ENCODE results near the gene GMPS. TPM values are rescaled to one million over a fixed set of nuclear protein-coding genes. Genes with fewer than 3 reads are reported as not detected.
"Not testable (repeated sequence)": the region's sequence is repeated elsewhere in the genome, so short reads cannot be mapped to it uniquely, and the experiment has no call there.

GMPS gene
- 16.2 TPM for total RNA-seq

GRCh38 chr3:155870133-155870944 lies at the start of gene GMPS:
Gene GMPS (plus strand): TSS chr3:155870650. CDS start chr3:155870871, 221 bp downstream.
- Histone ChIP-seq H3K9ac (ENCODE audit: low read depth in 1 of 3, low read length in 3 of 3) (peak within 1 kb of the TSS; percentile 87 to 90 (median 88)), H3K4me3 (ENCODE audit: low read length in 3 of 3) (peak within 1 kb of the TSS; percentile 79 to 89 (median 89)), H3K9me3 (ENCODE audit: control insufficient read depth in 3 of 3, low read length in 3 of 3) (no peaks in the 10 kb centered on the region), H3K4me1 (ENCODE audit: control insufficient read depth in 3 of 3, insufficient read depth in 3 of 3, low read length in 3 of 3) (peaks cover 10 to 26% (median 17%) of the 10 kb centered on the region in 3 donors), H3K27me3 (ENCODE audit: control insufficient read depth in 3 of 3, insufficient read depth in 3 of 3, low read length in 3 of 3) (no peaks in the 10 kb centered on the region), H3K36me3 (ENCODE audit: control insufficient read depth in 3 of 3, insufficient read depth in 3 of 3, low read length in 3 of 3) (no peaks in the 10 kb centered on the region), H3K27ac (ENCODE audit: low read depth, low read length) (peak within 1 kb of the TSS; percentile 86)

DNA sequence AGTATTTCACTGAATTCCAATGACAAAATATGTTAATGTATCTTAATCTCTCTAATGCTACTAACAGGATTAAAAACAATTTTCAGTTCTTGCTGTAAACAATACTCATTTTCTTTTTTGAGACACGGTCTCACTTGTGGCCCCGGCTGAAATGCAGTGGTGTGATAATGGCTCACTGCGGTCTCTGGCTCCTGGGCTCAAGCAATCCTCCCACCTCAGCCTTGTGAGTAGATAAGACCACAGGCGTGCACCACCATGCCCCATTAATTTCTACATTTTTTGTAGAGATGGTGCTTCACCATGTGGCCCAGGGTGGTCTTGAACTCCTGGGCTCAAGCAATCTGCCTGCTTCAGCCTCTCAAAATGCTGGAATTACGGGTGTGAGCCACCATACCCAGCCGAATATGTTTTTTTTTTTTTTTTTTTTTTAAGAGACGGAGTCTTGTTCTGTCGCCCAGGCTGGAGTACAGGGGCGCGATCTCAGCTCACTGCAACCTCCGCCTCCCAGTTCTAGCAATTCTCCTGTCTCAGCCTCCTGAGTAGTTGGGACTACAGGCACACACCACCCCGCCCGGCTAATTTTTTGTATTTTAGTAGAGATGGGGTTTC lies 41.9 kb upstream of the GMPS start:
- not testable (repeated sequence) for H3K4me3 ChIP-seq (ENCODE audit: low read length in 3 of 3); H3K36me3 ChIP-seq (ENCODE audit: control insufficient read depth in 3 of 3, insufficient read depth in 3 of 3, low read length in 3 of 3); H3K4me1 ChIP-seq (ENCODE audit: control insufficient read depth in 3 of 3, insufficient read depth in 3 of 3, low read length in 3 of 3)

DNA sequence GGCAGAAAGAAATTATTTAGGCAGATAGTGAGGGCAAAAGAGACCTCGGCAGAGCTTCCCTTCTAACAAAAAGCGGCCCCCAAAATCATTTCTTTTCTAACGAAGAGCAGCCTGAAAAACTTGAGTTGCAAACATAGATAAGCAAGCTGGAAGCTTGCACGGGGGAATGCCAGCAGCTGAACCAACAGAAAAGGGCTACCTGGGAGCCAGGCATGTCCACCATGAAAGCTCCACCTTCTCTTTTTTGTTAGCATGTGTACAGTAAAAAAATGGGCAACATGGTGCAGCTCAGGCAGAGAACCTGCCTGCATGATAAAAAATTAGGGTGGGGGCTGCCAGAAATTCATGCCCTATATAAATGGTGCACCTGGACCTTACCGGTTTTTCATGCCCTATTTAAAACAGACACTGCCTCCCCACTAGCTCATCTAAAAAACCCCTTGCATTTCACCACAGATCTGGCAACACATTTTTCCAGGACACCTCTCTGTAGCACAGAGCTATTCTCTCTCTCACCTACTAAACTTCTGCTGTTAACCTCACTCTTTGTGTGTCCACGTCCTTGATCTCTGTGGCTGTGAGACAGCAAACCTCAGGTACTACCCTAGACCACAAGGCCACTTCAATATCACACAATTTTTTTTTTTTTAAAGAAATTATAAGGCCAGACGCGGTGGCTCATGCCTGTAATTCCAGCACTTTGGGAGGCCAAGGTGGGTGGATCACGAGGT lies 34.9 kb upstream of the GMPS start:
- Histone ChIP-seq H3K27me3 (ENCODE audit: control insufficient read depth in 3 of 3, insufficient read depth in 3 of 3, low read length in 3 of 3) (no peaks in the 10 kb centered on the region), H3K9ac (ENCODE audit: low read depth in 1 of 3, low read length in 3 of 3) (no peak overlapping the region), H3K36me3 (ENCODE audit: control insufficient read depth in 3 of 3, insufficient read depth in 3 of 3, low read length in 3 of 3) (peaks cover 0 to 7% (median 0%) of the 10 kb centered on the region in 3 donors), H3K9me3 (ENCODE audit: control insufficient read depth in 3 of 3, low read length in 3 of 3) (no peaks in the 10 kb centered on the region), H3K4me3 (ENCODE audit: low read length in 3 of 3) (no peak overlapping the region), H3K4me1 (ENCODE audit: control insufficient read depth in 3 of 3, insufficient read depth in 3 of 3, low read length in 3 of 3) (no peaks in the 10 kb centered on the region), H3K27ac (ENCODE audit: low read depth, low read length) (no peak overlapping the region)

More for the DNA sequence above, 41.9 kb upstream of the GMPS start:
- not testable (repeated sequence) for H3K9me3 ChIP-seq (ENCODE audit: control insufficient read depth in 3 of 3, low read length in 3 of 3); H3K27me3 ChIP-seq (ENCODE audit: control insufficient read depth in 3 of 3, insufficient read depth in 3 of 3, low read length in 3 of 3); H3K27ac ChIP-seq (ENCODE audit: low read depth, low read length); H3K9ac ChIP-seq (ENCODE audit: low read depth in 1 of 3, low read length in 3 of 3)

DNA sequence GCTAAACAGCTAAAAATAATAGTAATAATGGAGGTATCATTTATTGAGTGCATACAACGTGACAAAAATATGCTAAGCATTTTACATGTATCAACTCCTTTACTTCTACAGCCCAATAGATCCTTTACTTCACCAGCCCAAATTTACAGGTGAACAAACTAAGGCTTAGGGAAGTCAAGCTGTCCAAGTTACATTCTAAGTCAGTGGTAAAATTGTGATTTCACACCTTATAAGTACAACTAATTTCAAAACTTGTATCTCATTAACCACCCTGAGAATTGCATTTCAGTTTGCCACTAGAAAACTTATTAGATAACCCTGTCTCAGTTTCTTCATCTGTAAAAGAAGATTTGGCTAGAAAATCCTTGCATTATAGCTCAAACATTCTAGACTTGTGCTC lies 26.9 kb upstream of the GMPS start:
- Histone ChIP-seq H3K4me3 (ENCODE audit: low read length in 3 of 3) (no peak overlapping the region), H3K4me1 (ENCODE audit: control insufficient read depth in 3 of 3, insufficient read depth in 3 of 3, low read length in 3 of 3) (no peaks in the 10 kb centered on the region), H3K9me3 (ENCODE audit: control insufficient read depth in 3 of 3, low read length in 3 of 3) (no peaks in the 10 kb centered on the region), H3K36me3 (ENCODE audit: control insufficient read depth in 3 of 3, insufficient read depth in 3 of 3, low read length in 3 of 3) (peaks cover 0 to 2% (median 0%) of the 10 kb centered on the region in 3 donors), H3K27me3 (ENCODE audit: control insufficient read depth in 3 of 3, insufficient read depth in 3 of 3, low read length in 3 of 3) (no peaks in the 10 kb centered on the region), H3K9ac (ENCODE audit: low read depth in 1 of 3, low read length in 3 of 3) (no peak overlapping the region), H3K27ac (ENCODE audit: low read depth, low read length) (no peak overlapping the region)

DNA sequence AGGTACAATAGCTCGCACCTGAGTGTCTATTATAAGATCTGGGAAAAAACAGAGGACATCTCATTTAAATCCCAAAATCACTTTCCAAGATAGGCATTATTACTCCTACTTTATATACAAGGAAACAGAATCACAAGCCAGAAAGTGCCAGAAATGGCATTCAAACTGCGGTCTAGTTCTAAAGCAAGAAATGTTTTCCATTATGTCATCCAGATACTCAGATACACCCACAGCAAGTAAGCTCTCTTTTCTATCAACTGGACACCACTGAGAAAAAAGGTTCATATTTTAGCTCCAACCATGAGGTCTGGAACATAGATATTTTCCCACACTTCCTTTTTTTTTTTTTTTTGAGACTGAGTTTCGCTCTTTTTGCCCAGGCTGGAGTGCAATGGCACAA lies 24.3 kb upstream of the GMPS start:
- Histone ChIP-seq H3K27ac (ENCODE audit: low read depth, low read length) (no peak overlapping the region), H3K27me3 (ENCODE audit: control insufficient read depth in 3 of 3, insufficient read depth in 3 of 3, low read length in 3 of 3) (no peaks in the 10 kb centered on the region), H3K4me3 (ENCODE audit: low read length in 3 of 3) (no peak overlapping the region), H3K9me3 (ENCODE audit: control insufficient read depth in 3 of 3, low read length in 3 of 3) (no peaks in the 10 kb centered on the region), H3K9ac (ENCODE audit: low read depth in 1 of 3, low read length in 3 of 3) (no peak overlapping the region), H3K36me3 (ENCODE audit: control insufficient read depth in 3 of 3, insufficient read depth in 3 of 3, low read length in 3 of 3) (peaks cover 0 to 2% (median 0%) of the 10 kb centered on the region in 3 donors), H3K4me1 (ENCODE audit: control insufficient read depth in 3 of 3, insufficient read depth in 3 of 3, low read length in 3 of 3) (peaks cover 0 to 3% (median 2%) of the 10 kb centered on the region in 3 donors)

GRCh38 chr3:155847993-155848392 lies 22.5 kb upstream of the GMPS start:
- H3K9ac ChIP-seq (ENCODE audit: low read depth in 1 of 3, low read length in 3 of 3): no peak overlapping the region

DNA sequence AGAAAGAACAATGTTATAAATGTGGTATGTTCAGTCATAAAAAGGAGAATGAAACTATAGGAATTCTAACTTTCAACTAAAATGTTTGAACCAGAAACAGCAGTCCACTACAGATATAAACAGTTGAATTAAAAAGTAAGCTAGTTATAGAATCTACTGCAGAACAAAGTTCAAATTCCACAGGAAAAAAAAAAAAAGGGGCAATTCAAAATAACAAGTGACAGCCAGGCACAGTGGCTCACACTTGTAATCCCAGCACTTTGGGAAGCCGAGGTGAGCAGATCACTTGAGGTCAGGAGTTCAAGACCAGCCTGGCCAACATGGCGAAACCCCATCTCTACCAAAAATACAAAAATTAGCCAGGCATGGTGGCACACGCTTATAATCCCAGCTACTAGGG lies 21.0 kb upstream of the GMPS start:
- not testable (repeated sequence) for H3K36me3 ChIP-seq (ENCODE audit: control insufficient read depth in 3 of 3, insufficient read depth in 3 of 3, low read length in 3 of 3); H3K9ac ChIP-seq (ENCODE audit: low read depth in 1 of 3, low read length in 3 of 3); H3K27me3 ChIP-seq (ENCODE audit: control insufficient read depth in 3 of 3, insufficient read depth in 3 of 3, low read length in 3 of 3); H3K27ac ChIP-seq (ENCODE audit: low read depth, low read length); H3K4me3 ChIP-seq (ENCODE audit: low read length in 3 of 3); H3K9me3 ChIP-seq (ENCODE audit: control insufficient read depth in 3 of 3, low read length in 3 of 3)
- H3K4me1 ChIP-seq (ENCODE audit: control insufficient read depth in 3 of 3, insufficient read depth in 3 of 3, low read length in 3 of 3): peaks cover 19 to 25% (median 24%) of the 10 kb centered on the region in 3 donors

More at GRCh38 chr3:155847993-155848392, 22.5 kb upstream of the GMPS start:
- H3K27ac ChIP-seq (ENCODE audit: low read depth, low read length): no peak overlapping the region
- no peak overlapping the region for H3K4me3 ChIP-seq (ENCODE audit: low read length in 3 of 3)
- H3K4me1 ChIP-seq (ENCODE audit: control insufficient read depth in 3 of 3, insufficient read depth in 3 of 3, low read length in 3 of 3): peaks cover 15 to 19% (median 19%) of the 10 kb centered on the region in 3 donors
- H3K9me3 ChIP-seq (ENCODE audit: control insufficient read depth in 3 of 3, low read length in 3 of 3): no peaks in the 10 kb centered on the region
- H3K27me3 ChIP-seq (ENCODE audit: control insufficient read depth in 3 of 3, insufficient read depth in 3 of 3, low read length in 3 of 3): no peaks in the 10 kb centered on the region
- H3K36me3 ChIP-seq (ENCODE audit: control insufficient read depth in 3 of 3, insufficient read depth in 3 of 3, low read length in 3 of 3): peaks cover 0 to 2% (median 0%) of the 10 kb centered on the region in 3 donors

DNA sequence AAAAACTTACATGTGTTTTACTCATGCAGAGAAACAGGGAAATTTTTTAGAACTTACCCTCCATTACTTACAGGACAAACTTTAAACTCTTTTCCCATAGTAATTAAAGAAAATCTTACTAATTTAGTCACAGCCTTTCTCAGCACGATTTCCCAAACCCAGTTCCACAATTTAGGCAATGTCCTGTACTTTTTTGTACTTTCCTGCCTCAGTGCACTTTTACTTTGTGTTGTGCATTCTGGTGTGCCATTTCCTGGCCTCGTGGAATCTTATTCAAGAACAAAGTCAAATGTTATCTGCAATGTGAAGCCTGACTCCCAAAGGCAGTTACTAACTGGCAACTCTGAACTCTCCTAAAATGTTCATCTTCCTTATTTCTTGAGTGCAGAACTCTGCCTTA lies 18.1 kb upstream of the GMPS start:
- peak overlapping the region; percentile 97 to 98 (median 97) for H3K4me3 ChIP-seq (ENCODE audit: low read length in 3 of 3)
- no peak overlapping the region for H3K27ac ChIP-seq (ENCODE audit: low read depth, low read length)
- H3K36me3 ChIP-seq (ENCODE audit: control insufficient read depth in 3 of 3, insufficient read depth in 3 of 3, low read length in 3 of 3): peaks cover 0 to 2% (median 0%) of the 10 kb centered on the region in 3 donors
- H3K9me3 ChIP-seq (ENCODE audit: control insufficient read depth in 3 of 3, low read length in 3 of 3): no peaks in the 10 kb centered on the region
- peaks cover 19 to 25% (median 24%) of the 10 kb centered on the region in 3 donors for H3K4me1 ChIP-seq (ENCODE audit: control insufficient read depth in 3 of 3, insufficient read depth in 3 of 3, low read length in 3 of 3)
- H3K9ac ChIP-seq (ENCODE audit: low read depth in 1 of 3, low read length in 3 of 3): peak overlapping the region in 2 of 3 donors; percentile 96 to 98
- no peaks in the 10 kb centered on the region for H3K27me3 ChIP-seq (ENCODE audit: control insufficient read depth in 3 of 3, insufficient read depth in 3 of 3, low read length in 3 of 3)

DNA sequence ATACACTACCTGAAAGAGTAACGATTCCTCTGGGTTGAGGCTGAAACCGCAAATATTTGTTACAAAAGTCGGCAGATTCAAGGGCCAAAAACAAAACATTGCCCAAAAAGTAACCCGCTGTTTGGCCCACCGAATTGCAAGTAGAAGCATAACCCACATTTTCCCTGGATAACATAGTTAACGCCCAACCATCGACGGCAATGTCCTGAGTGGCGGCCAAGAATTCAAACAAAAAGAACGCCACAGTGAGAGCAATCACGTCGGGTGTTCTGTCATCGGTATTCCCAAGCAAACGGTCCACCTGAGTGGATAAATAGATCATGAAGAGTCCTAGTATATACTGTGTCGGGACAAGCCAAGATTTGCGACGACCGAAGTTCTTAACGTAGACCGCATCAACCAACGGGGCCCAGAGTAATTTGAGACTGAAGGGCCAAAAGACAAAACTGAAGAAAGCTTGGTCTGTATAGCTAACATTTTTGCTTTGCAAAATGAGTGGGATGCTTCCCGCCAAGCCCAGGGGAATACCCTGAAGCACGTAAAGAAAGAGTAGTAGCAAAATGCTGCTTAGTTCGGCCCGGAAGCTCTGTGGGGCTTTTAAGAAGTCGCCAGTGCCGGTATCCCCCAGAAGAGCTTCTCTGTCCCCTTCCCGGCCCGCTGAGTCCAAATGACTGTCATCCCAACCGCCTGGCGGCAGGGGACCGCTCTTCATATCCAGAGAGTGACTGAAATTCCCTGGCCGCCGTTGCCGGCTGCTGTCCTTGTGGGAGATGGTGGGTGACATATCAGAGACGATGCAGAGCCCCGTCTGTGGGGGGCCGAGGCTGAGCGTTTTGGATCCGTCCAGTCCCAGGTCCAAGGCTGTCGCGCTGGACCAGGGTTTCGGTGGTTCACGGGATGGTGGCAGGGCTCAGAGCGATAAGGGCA lies 17.0 kb upstream of the GMPS start:
- Histone ChIP-seq H3K9ac (ENCODE audit: low read depth in 1 of 3, low read length in 3 of 3) (peak overlapping the region; percentile 96 to 98 (median 96)), H3K27ac (ENCODE audit: low read depth, low read length) (peak overlapping the region; percentile 98), H3K36me3 (ENCODE audit: control insufficient read depth in 3 of 3, insufficient read depth in 3 of 3, low read length in 3 of 3) (no peaks in the 10 kb centered on the region), H3K4me3 (ENCODE audit: low read length in 3 of 3) (peak overlapping the region; percentile 97 to 98 (median 97)), H3K4me1 (ENCODE audit: control insufficient read depth in 3 of 3, insufficient read depth in 3 of 3, low read length in 3 of 3) (peaks cover 19 to 25% (median 24%) of the 10 kb centered on the region in 3 donors), H3K9me3 (ENCODE audit: control insufficient read depth in 3 of 3, low read length in 3 of 3) (no peaks in the 10 kb centered on the region), H3K27me3 (ENCODE audit: control insufficient read depth in 3 of 3, insufficient read depth in 3 of 3, low read length in 3 of 3) (no peaks in the 10 kb centered on the region)
